ENCODE measurements around the gene EPX.

The EPX gene

DNA sequence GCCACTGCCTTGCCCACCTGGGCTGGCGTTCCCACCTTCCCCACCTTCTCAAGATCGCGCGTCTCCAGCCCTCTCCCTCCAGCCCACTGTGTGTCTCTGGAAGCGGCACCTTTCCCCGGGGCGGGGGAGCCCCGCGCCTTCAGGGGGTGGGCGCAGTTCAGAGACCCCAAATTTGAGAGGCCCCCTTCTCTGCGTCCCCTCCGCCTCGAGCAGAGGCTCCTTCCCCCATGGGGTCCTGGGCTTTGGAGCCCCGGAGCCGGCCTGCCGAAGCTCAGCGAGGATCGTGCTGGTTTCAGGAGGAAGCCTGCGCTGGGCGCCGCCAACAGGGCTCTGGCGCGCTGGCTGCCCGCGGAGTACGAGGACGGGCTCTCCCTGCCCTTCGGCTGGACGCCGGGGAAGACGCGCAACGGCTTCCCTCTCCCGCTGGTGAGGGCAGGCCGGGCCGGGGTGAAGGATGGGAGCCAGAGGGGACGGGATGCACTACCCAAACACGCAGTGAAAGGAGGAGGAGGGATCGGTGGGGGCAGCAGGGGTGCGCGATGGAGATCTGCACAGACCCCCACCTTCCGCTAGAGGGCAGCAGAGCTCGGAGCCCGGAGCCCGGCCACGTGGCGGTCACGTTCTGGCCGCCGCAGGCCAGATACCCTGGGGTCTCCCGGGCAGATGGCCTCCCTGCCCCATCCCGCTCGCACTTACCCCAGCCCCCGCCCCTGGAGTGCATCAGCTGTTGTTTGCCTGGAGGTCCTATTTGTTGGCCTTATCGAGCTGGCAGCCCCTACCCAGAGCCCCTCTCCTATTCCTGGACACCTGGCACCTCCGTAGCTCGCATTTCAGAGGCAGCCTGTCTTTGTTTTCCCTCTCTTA, 57.0 kb downstream of the EPX start:
- TF ChIP-seq CTCF (IDR thresholded peaks at IDR 0.05) (peak; percentile 97), ZFX (IDR thresholded peaks at IDR 0.05; ENCODE audit: borderline replicate concordance) (no peak)

DNA sequence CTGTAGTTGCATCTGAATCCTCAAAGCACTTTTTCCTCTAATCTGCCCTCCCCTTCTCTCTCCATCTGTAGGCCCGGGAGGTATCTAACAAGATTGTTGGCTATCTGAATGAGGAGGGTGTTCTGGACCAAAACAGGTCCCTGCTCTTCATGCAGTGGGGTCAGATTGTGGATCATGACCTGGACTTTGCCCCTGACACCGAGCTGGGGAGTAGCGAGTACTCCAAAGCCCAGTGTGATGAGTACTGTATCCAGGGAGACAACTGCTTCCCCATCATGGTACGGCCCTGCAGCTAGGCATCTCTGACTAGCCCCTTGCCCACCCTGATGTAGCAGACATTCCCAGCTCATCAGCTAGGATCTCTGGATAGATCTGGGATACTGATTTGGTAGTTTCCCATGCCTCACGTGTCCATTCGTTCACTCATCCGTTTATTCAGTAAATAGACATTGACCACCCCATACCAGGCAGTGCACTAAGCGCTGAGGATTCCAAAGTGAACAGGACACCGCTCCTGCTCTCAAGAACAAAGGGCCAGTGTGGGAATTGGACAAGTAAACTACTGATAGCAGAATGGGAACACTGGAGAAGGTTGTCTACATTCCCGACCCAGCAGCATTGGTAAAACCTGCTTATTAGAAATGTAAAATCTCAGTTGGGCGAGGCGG, 58.0 kb downstream of the EPX start:
- no peak for TF ChIP-seq ZFX (IDR thresholded peaks at IDR 0.05; ENCODE audit: borderline replicate concordance)

More for the DNA sequence above, 57.0 kb downstream of the EPX start:
- no peak overlapping the region for H3K27ac ChIP-seq

GRCh38 chr17:58252141-58252540, 59.6 kb downstream of the EPX start:
- H3K27ac ChIP-seq, result no peak overlapping the region
- TF ChIP-seq CTCF (IDR thresholded peaks at IDR 0.05) (no peak), ZFX (IDR thresholded peaks at IDR 0.05; ENCODE audit: borderline replicate concordance) (no peak)

More for the DNA sequence above, 58.0 kb downstream of the EPX start:
- no peak overlapping the region for H3K27ac ChIP-seq

- H3K27ac ChIP-seq, result no peak overlapping the region
- TF ChIP-seq ZFX (IDR thresholded peaks at IDR 0.05; ENCODE audit: borderline replicate concordance) (no peak), CTCF (IDR thresholded peaks at IDR 0.05) (no peak)
Measured at GRCh38 chr17:58253082-58253481, 60.6 kb downstream of the EPX start.
